NCI-H146 treated with DMSO at 0.1 percent for 48 hours (cell line): ENCODE results near the gene PARD3.
"Not testable (repeated sequence)": the region's sequence is repeated elsewhere in the genome, so short reads cannot be mapped to it uniquely, and the experiment has no call there.

Source experiments
- DNase-seq: peaks from one replicate; lab custom pipeline; 2025; ENCODE audit not compliant: unreplicated experiment; lab: John Stamatoyannopoulos, UW

The PARD3 gene

GRCh38 chr10:34475786-34476185 is 339.3 kb downstream of the PARD3 start:
- DNase-seq = no peak

GRCh38 chr10:34475274-34475646 is 339.8 kb downstream of the PARD3 start:
- DNase-seq = no peak

GRCh38 chr10:34474555-34475273 is 340.4 kb downstream of the PARD3 start:
- no peak for DNase-seq

- no peak for DNase-seq
These were observed 341.1 kb downstream of the PARD3 start for GRCh38 chr10:34474009-34474376.

GRCh38 chr10:34473174-34474008 is 341.7 kb downstream of the PARD3 start:
- peak; percentile 82 for DNase-seq

GRCh38 chr10:34470307-34470706 is 344.8 kb downstream of the PARD3 start:
- no peak for DNase-seq

- no peak for DNase-seq
These were observed 345.6 kb downstream of the PARD3 start for GRCh38 chr10:34469446-34469845.

GRCh38 chr10:34467902-34468301 is 347.2 kb downstream of the PARD3 start:
- no peak for DNase-seq

- no peak for DNase-seq
These were observed 347.7 kb downstream of the PARD3 start for GRCh38 chr10:34467364-34467763.

- DNase-seq = no peak
These were observed 349.4 kb downstream of the PARD3 start for GRCh38 chr10:34465678-34466077.

GRCh38 chr10:34464591-34464990 is 350.5 kb downstream of the PARD3 start:
- no peak for DNase-seq

GRCh38 chr10:34464000-34464399 is 351.1 kb downstream of the PARD3 start:
- no peak for DNase-seq

- no peak for DNase-seq
These were observed 352.1 kb downstream of the PARD3 start for GRCh38 chr10:34462993-34463392.

GRCh38 chr10:34462056-34462455 is 353.0 kb downstream of the PARD3 start:
- no peak for DNase-seq

GRCh38 chr10:34454590-34455261 is 360.4 kb downstream of the PARD3 start:
- DNase-seq = peak; percentile 11

- DNase-seq = no peak
These were observed 365.3 kb downstream of the PARD3 start for GRCh38 chr10:34449836-34450235.

- no peak for DNase-seq
These were observed 369.0 kb downstream of the PARD3 start for GRCh38 chr10:34446049-34446448.

- DNase-seq = no peak
These were observed 370.6 kb downstream of the PARD3 start for GRCh38 chr10:34444223-34445183.

- not testable (repeated sequence) for DNase-seq
These were observed 375.7 kb downstream of the PARD3 start for GRCh38 chr10:34439386-34439785.

- DNase-seq = no peak
These were observed 376.4 kb downstream of the PARD3 start for GRCh38 chr10:34438741-34439140.

- no peak for DNase-seq
These were observed 377.2 kb downstream of the PARD3 start for GRCh38 chr10:34437906-34438305.
